COLO668 (cell line): Measurements from ENCODE around the gene ISYNA1.

Experiments
- DNase-seq: peaks from one replicate; lab custom pipeline; 2025; ENCODE audit not compliant: unreplicated experiment; lab: John Stamatoyannopoulos, UW

ISYNA1 gene

DNA sequence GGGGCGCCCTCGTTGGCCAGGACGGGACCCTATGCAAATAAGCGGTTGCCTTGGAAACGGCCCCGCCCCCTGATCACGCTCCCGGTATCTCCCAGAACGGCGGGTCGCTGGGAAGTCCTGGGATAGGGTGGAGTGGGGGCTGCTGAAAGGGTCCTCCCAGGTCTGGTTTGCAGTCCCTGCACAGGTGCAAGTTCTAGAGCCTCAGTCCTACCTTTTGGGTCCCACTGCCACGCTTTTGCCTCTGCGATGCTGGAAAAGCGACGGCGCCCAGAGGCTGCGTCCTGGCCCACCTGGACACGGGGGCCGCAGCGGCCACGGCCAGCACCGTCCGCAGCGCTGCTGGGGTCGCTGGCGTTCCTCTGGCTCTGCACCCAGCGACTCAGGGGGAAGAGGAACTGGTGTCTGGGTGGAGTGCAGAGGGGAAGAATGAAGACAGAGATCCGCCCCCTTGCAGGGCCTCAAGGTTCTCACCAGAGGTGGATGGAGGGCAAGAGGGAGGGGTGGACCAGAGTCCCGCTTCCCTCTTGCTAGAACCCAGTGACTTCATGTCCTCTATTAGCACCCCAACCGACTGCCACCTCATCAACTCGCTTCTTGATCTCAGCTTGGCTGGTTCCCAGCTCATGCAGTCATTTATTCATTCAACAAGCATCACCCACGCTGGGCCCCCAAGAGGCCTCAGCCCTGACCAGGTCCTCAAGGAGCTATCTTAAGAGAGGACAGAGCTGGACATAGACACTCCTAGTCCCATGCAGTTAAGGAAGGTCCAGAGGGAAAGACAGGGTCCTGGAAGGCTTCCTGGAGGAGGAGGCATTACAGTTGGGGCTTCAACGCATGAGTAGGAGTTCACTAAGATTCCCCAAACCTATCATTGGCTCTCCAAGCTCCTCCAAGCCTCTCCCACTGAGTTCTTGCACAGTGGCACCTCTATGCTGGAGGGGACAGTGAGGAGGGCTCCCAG lies 40.4 kb downstream of the ISYNA1 start, which contains the start of gene LRRC25:
Gene LRRC25 (minus strand): TSS at position 381 of the 961 bp plus-strand sequence. CDS start 659 bp downstream, outside the sequence.
- DNase-seq: peak; percentile 29

- DNase-seq: no peak
These were observed 41.3 kb downstream of the ISYNA1 start for GRCh38 chr19:18396471-18397241.

DNA sequence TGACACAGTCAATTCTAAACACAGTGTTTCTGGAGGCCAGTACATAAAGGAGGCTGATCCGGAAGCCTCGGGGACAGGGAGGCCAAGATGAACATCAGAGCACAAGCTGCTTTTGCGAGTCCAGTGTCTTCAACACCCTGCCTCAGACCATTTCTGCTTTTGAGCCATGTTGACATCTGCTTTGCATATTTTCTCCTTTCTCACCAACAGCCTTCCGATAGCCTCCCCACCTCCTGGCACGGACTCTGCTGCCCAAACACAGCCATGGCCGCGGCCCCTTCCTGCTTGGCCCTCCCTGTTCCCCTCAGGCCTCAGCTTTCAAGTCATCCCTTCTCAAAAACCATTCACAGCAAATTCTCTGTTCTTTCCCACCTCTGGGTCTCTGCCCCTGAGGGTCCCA lies 44.1 kb downstream of the ISYNA1 start:
- DNase-seq: no peak

DNA sequence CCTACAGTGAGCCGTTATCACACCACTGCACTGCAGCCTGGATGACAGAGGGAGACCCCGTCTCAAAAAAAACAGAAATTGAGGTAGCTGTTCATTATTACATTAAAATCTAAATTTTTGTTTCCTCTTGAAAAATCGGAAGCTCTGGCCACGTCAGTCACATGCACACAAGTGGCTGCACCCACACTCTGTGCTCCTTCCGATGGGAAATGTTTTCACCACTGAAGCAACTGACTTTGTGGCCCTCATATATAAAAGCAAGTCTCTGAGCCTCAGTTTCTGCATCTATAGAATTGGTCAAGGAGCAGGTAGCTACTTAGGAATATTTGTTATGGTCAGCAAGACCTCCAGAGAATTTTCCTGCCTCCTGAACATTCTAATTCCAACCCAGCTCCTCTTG lies 45.0 kb downstream of the ISYNA1 start:
- no peak for DNase-seq

GRCh38 chr19:18392417-18392816 lies 45.5 kb downstream of the ISYNA1 start:
- no peak for DNase-seq

DNA sequence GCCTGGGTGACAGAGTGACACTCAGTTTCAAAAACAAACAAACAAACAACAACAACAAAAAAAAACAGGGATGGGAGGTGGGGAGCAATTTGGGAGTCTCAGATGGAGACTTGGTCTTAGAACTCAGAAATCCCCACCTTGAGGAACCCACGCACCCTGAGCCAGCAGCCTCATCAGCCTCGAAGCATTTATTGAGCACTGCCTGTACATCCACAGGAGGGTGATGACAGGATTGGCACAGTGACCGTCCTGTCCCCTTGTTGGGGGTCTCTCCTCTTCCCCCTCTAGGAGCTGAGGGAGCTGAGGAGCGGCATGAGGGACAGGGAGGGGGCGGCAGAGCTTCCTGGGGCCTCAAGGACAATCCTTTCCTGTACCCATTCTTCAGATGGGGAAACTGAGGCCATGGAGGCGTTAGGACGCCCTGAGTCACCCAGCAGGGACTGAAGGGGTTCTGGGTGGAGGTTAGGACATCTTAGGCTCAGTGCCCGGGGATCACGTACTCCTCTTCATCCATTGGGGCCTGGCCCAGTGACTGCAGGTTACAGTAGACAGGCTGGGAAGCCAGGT lies 46.3 kb downstream of the ISYNA1 start:
- DNase-seq: no peak

DNA sequence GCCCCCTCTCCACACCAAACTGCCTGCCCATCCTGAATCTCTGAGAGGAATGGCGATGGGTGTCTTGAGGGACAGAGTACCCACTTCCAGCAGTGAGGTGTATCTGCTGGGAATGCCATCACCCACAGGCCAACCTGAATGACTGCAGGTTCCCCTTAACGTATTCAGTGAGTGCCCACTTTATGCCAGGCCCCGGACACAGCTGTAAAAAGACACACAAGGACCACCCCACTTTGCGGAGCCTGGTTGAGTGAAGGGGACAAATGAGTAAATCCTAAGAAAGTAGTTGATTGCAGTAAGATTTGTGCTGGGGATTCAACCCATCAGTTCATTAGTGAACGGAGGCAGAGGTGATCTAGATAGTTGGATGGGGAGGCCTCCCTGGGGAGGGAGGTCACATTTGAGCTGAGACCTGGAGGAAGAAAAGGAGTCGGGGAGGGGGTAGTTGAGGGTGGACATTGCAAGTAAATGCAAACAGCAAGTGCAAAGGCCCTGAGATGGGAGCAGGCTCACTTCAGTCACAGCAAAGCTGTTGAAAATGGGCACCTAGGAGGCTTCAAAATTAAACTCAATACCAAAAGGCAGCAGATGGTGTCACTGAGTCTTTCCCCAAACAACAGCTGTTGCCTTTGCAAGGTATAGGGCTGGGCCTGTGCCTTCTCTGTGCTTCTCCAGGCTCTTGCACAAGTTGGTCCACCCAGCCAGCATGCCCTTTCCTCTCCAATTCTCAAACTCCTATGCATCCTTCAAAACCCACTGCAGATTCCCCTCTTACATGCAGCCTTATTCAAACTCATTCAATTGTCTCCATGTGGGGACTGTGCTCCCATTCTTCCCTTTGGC lies 47.6 kb downstream of the ISYNA1 start:
- no peak for DNase-seq

DNA sequence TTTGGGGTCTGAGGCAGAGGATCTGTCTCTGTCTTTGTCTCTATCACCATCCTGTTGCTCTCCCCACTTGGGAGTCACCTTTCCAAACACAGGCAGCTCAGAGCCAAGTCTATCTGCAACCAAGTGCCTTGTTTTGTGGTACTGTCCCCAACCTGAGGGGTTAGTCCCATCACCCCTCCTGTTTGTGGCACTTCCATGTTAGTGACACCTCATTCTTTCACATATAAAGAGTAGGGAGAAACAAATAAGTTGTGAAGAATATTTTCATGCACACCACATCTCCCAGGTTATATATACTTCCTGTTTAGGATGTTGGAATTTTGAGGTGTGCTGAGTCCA lies 48.2 kb downstream of the ISYNA1 start:
- DNase-seq: no peak

DNA sequence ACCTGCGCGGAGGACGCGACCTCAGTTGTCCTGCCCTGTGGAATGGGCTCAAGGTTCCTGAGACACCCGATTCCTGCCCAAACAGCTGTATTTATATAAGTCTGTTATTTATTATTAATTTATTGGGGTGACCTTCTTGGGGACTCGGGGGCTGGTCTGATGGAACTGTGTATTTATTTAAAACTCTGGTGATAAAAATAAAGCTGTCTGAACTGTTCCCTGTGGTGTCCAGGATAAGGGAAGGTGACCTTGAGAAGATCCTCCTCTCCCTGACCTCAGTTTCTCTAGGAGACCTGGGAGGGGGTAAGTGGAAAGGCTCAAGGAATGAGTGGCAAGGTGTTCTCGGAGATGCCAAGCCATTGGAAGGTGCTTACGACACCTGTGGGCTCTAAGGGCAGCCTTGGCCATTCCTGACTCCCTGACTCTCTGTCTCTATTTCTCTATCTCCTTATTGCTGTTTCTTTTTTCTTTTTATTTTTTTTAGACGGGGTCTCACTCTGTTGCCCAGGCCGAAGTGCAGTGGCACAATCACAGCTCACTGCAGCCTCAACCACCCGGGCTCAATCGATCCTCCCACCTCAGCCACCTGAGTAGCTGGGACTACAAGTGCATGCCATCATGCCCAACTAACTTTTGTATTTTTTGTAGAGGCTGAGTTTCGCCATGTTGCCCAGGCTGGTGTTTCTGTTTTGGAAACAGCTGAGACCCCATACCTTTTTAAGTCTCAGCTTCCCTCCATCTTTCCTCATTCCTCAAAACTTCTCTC lies 48.8 kb downstream of the ISYNA1 start:
- DNase-seq: no peak

DNA sequence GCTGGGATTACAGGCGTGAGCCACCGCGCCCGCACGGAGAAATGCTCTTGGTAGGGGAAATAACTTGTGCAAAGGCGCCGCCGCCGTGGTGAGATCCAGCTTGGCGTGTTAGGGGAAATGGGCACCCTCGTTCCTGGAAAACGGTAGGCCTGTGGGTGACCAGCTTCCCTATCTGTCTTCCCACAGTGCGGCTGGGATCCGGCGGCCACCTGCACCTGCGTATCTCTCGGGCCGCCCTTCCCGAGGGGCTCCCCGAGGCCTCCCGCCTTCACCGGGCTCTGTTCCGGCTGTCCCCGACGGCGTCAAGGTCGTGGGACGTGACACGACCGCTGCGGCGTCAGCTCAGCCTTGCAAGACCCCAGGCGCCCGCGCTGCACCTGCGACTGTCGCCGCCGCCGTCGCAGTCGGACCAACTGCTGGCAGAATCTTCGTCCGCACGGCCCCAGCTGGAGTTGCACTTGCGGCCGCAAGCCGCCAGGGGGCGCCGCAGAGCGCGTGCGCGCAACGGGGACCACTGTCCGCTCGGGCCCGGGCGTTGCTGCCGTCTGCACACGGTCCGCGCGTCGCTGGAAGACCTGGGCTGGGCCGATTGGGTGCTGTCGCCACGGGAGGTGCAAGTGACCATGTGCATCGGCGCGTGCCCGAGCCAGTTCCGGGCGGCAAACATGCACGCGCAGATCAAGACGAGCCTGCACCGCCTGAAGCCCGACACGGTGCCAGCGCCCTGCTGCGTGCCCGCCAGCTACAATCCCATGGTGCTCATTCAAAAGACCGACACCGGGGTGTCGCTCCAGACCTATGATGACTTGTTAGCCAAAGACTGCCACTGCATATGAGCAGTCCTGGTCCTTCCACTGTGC lies 49.6 kb downstream of the ISYNA1 start:
- peak; percentile 89 for DNase-seq

DNA sequence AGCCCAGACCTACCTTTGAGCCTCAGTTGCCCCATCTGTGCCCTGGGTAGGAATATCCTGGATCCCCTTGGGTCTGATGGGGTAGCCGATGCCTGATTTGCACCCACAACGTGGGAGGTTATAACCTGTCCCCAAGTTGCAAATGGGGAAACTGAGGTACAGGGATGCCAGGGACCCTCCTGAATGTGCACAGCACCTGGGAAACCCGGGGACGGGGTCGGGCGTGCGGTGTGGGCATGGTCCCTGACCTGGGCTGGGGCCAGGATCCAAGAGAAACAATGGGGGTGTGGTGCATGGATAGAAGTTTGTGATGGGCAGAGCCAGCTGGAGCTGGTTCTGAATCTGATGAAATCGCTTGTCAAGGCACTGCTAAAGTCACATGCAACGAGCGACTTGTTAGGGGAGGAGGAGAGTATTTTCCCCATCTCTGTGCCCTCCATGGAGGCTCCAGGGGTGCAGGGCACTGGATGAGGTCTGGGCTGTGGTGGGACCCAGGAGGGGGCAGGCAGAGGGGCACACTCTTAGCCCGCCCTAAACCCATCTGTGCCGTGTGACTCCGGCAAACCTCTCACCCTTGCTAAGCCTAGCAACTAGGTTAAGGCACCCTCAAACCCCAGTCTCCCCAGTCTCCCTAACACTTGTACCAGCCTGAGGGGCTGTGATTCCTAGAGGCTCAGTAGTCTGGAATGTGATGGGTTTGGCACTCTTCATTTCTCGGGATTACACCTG lies 51.2 kb downstream of the ISYNA1 start:
- peak; percentile 22 for DNase-seq

- peak; percentile 83 for DNase-seq
These were observed 52.0 kb downstream of the ISYNA1 start, which contains the start of gene GDF15 for GRCh38 chr19:18385675-18386542. TSS of gene GDF15 (plus strand) at chr19:18386158. CDS start at chr19:18386190, 32 bp downstream.

DNA sequence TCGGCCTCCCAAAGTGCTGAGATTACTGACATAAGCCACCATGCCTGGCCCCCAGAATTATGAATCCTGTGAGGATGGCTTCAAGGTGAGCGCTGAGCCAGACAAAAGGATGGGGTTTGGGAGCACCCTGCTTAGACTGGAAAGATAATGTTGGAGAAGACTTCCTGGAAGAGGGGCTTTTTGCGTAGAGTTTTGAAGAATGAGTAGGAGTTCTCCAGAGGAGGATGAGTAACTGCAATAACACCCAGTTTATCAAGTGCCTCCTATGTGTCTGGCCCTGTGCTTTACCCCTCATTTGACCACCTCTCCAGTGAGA lies 52.6 kb downstream of the ISYNA1 start:
- DNase-seq: no peak

- DNase-seq: no peak
These were observed 53.2 kb downstream of the ISYNA1 start for GRCh38 chr19:18384775-18385174.
